HCT116 (cell line): ENCODE measurements around the gene REEP5. TPM values are rescaled to one million over a fixed set of nuclear protein-coding genes. Genes with fewer than 3 reads are reported as not detected.

Experiments
- ATAC-seq: fragments of 200-7000 bp; cut with Tn5 transposase; 2 replicates; pipeline ENCODE4 v1.9.1; 2020; ENCODE audit warnings: mild to moderate bottlenecking, moderate library complexity
- BruUV-seq: library from RNA; stranded (reverse); fragments of 400-500 nt; replicated peaks from 2 replicates; lab custom pipeline; 2021; lab: Mats Ljungman, UMichigan
- CTCF ChIA-PET: fragments of 300-600 bp; sonication (Branson Sonifier 250); formaldehyde crosslinking; loops from one replicate; lab custom pipeline; 2021; ENCODE audit warnings: antibody characterized with exemption; lab: Charles Lee
- POLR2A ChIA-PET: fragments of 300-600, 350-600 bp; sonication (Branson Sonifier 250); formaldehyde crosslinking; loops from one replicate; lab custom pipeline; 2021; ENCODE audit warnings: antibody characterized with exemption; lab: Charles Lee
- RAD21 ChIA-PET, 2 experiments: fragments of 300-600 bp; sonication (Branson Sonifier 250); formaldehyde crosslinking; loops; one replicate each; lab custom pipeline; 2023; ENCODE audit warnings: low total read pairs in 2 of 2; ENCODE audit not compliant: uncharacterized antibody in 2 of 2, unreplicated experiment in 2 of 2, low non-redundant PET in 1 of 2; lab: Charles Lee
- DNase-seq: peaks from one replicate; pipeline ENCODE4 v3.0.0-alpha.2; 2010; ENCODE audit warnings: low read depth, low spot score
- H2AFZ ChIP-seq: fragments of 200-600 bp; shearing (Covaris generic), sonication (generic); 2 replicates; pipeline ENCODE4 v1.6.1; 2017; ENCODE audit warnings: low read depth, mixed run types, mixed read lengths, antibody characterized with exemption, low read length; ENCODE audit not compliant: poor library complexity, severe bottlenecking
- H3K27ac ChIP-seq: 2 replicates; pipeline ENCODE4 v1.5.1; 2012; ENCODE audit warnings: low read depth, low read length
- H3K27me3 ChIP-seq: fragments of 200-600 bp; sonication (generic); 2 replicates; pipeline ENCODE4 v1.6.1; 2016; ENCODE audit warnings: mixed run types, low read length, mixed read lengths; ENCODE audit not compliant: insufficient read depth
- H3K36me3 ChIP-seq, 2 experiments: fragments of 200-500 bp in 1 of 2; fragments of 200-600 bp in 1 of 2; sonication (Bioruptor generic) in 1 of 2; sonication (generic) in 1 of 2; 2 replicates each; pipeline versions ENCODE4 v1.5.1 to v1.6.1; 2014 to 2016; ENCODE audit warnings: low read length in 2 of 2, inconsistent platforms in 1 of 2, mixed read lengths in 1 of 2, mixed run types in 1 of 2; ENCODE audit not compliant: insufficient read depth in 2 of 2, control insufficient read depth in 1 of 2
- H3K4me1 ChIP-seq, 2 experiments: fragments of 200-600 bp in 1 of 2; sonication (generic) in 1 of 2; 2 replicates each; pipeline versions ENCODE4 v1.5.1 to v1.6.1; 2012 to 2017; ENCODE audit warnings: low read length in 2 of 2, inconsistent platforms in 1 of 2, mild to moderate bottlenecking in 1 of 2, mixed read lengths in 1 of 2, mixed run types in 1 of 2, moderate library complexity in 1 of 2; ENCODE audit not compliant: insufficient read depth in 2 of 2, control insufficient read depth in 1 of 2
- H3K4me2 ChIP-seq: fragments of 200-600 bp; sonication (generic); 2 replicates; pipeline ENCODE4 v1.6.1; 2017; ENCODE audit warnings: mixed run types, low read length, mixed read lengths
- H3K4me3 ChIP-seq, 2 experiments: fragments of 200-600 bp in 1 of 2; sonication (generic) in 1 of 2; replicated peaks in 1 of 2; 2 replicates each; pipeline ENCODE4 v1.5.1; 2011 to 2016; ENCODE audit warnings: low read length in 2 of 2, control low read depth in 1 of 2, low read depth in 1 of 2, mild to moderate bottlenecking in 1 of 2, mixed read lengths in 1 of 2, mixed run types in 1 of 2
- H3K79me2 ChIP-seq: fragments of 200-600 bp; sonication (generic); 2 replicates; pipeline ENCODE4 v1.6.1; 2017; ENCODE audit warnings: mild to moderate bottlenecking, mixed run types, low read length, moderate library complexity, mixed read lengths; ENCODE audit not compliant: insufficient read depth
- H3K9ac ChIP-seq: fragments of 200-600 bp; sonication (generic); 2 replicates; pipeline ENCODE4 v1.6.1; 2016; ENCODE audit warnings: low read length, mixed read lengths
- H3K9me2 ChIP-seq: fragments of 200-600 bp; sonication (generic), shearing (Covaris generic); 2 replicates; pipeline ENCODE4 v1.6.1; 2017; ENCODE audit warnings: mixed run types, mild to moderate bottlenecking, moderate library complexity; ENCODE audit not compliant: insufficient read depth
- H3K9me3 ChIP-seq, 2 experiments: fragments of 200-500 bp in 1 of 2; fragments of 200-600 bp in 1 of 2; sonication (Bioruptor generic) in 1 of 2; sonication (generic) in 1 of 2; 2 replicates each; pipeline ENCODE4 v1.6.1; 2014 to 2017; ENCODE audit warnings: low read length in 2 of 2, mixed read lengths in 2 of 2, inconsistent platforms in 1 of 2, low read depth in 1 of 2, mild to moderate bottlenecking in 1 of 2, mixed run types in 1 of 2, moderate library complexity in 1 of 2; ENCODE audit not compliant: control insufficient read depth in 1 of 2, insufficient read depth in 1 of 2
- H4K20me1 ChIP-seq: fragments of 200-600 bp; sonication (generic), shearing (Covaris generic); 2 replicates; pipeline ENCODE4 v1.6.1; 2017; ENCODE audit warnings: mixed run types, mild to moderate bottlenecking, moderate library complexity; ENCODE audit not compliant: insufficient read depth
- ATF3 ChIP-seq: IDR thresholded peaks from 2 replicates; pipeline ENCODE4 v1.6.1; 2012
- CBX3 ChIP-seq: IDR thresholded peaks from 2 replicates; pipeline ENCODE4 v1.6.1; 2012; ENCODE audit warnings: low read depth
- EGR1 ChIP-seq: IDR thresholded peaks from 2 replicates; pipeline ENCODE4 v1.6.1; 2012; ENCODE audit warnings: low read depth
- EZH2 ChIP-seq: fragments of 200-600 bp; sonication (generic); IDR thresholded peaks from 2 replicates; pipeline ENCODE4 v1.6.1; 2017; ENCODE audit warnings: antibody characterized with exemption, mixed run types
- FOSL1 ChIP-seq: IDR thresholded peaks from 2 replicates; pipeline ENCODE4 v1.6.1; 2012; ENCODE audit warnings: low read depth
- JUND ChIP-seq: IDR thresholded peaks from 2 replicates; pipeline ENCODE4 v1.6.1; 2012
- MAX ChIP-seq: IDR thresholded peaks from 2 replicates; pipeline ENCODE4 v1.6.1; 2012
- RAD21 ChIP-seq: IDR thresholded peaks from 2 replicates; pipeline ENCODE4 v1.6.1; 2012; ENCODE audit warnings: low read depth, mild to moderate bottlenecking
- REST ChIP-seq: IDR thresholded peaks from 2 replicates; pipeline ENCODE4 v1.6.1; 2012; ENCODE audit warnings: low read depth
- SP1 ChIP-seq: IDR thresholded peaks from 2 replicates; pipeline ENCODE4 v1.6.1; 2012; ENCODE audit warnings: low read depth
- TCF7L2 ChIP-seq: IDR thresholded peaks from 2 replicates; pipeline ENCODE4 v1.7.0; 2011; ENCODE audit warnings: borderline replicate concordance, inconsistent platforms; ENCODE audit not compliant: insufficient read depth, insufficient read length; ENCODE audit errors: extremely low read depth
- ZBTB33 ChIP-seq: IDR thresholded peaks from 2 replicates; pipeline ENCODE4 v1.6.1; 2011; ENCODE audit warnings: mild to moderate bottlenecking, low read length, moderate library complexity; ENCODE audit not compliant: insufficient replicate concordance; ENCODE audit errors: extremely low read depth
- ZNF274 ChIP-seq: fragments of 200-500 bp; sonication (Bioruptor generic); IDR thresholded peaks from 2 replicates; pipeline ENCODE4 v1.6.1; 2014; ENCODE audit warnings: mild to moderate bottlenecking, low read depth, low read length, inconsistent platforms
- intact Hi-C: fragments of 100-400 bp; cut with micrococcal nuclease; formaldehyde crosslinking; loops from 2 replicates; pipeline ENCODE4 v1.10.0; 2022
- total RNA-seq: library from RNA; stranded (reverse); gene quantifications from one replicate; pipeline ENCODE4 v1.2.1, GENCODE V29; 2021; ENCODE audit not compliant: unreplicated experiment

Gene REEP5
- total RNA-seq, 1 experiment from 2014 or later = 71.7 TPM

- H2AFZ ChIP-seq = no peak overlapping the region
- peaks cover 3 to 10% of the 10 kb centered on the region in 2 experiments; a peak in 3 of 4 replicates for H3K4me1 ChIP-seq
- no peak overlapping the region for H3K4me2 ChIP-seq
- intact Hi-C loops = no loop called here
- DNase-seq (no peak), ATAC-seq (no peak)
- peaks cover 43 to 55% of the 10 kb centered on the region in 2 experiments for H3K36me3 ChIP-seq
- H3K9me3 ChIP-seq = no peaks in the 10 kb centered on the region
- no peaks in the 10 kb centered on the region for H3K27me3 ChIP-seq
- ChIA-PET RAD21 (no interaction called here), POLR2A (no interaction called here), CTCF (no interaction called here)
- H3K79me2 ChIP-seq = peaks cover 43% of the 10 kb centered on the region
- no TSS peak for BruUV-seq
- no peaks in the 10 kb centered on the region; the same call in 1 of the 2 replicates for H4K20me1 ChIP-seq
- no peak overlapping the region for H3K27ac ChIP-seq
- H3K9ac ChIP-seq = no peak overlapping the region
- H3K9me2 ChIP-seq = no peaks in the 10 kb centered on the region
- TF ChIP-seq TCF7L2 (no peak), SP1 (no peak), ZBTB33 (no peak), FOSL1 (no peak), REST (no peak), CBX3 (no peak), EZH2 (no peak), EGR1 (no peak), ATF3 (no peak), MAX (no peak), RAD21 (no peak), JUND (no peak), ZNF274 (no peak)
- H3K4me3 ChIP-seq = no peak overlapping the region
Observed at GRCh38 chr5:112867411-112867810, 54.6 kb downstream of the REEP5 start.
